GM19328 (cell line): ENCODE data around the gene DTNB.
A peak's percentile ranks its signal among the peaks of the same experiment; 100 is the strongest.

Source experiments
- ATAC-seq: cut with Tn5 transposase; IDR thresholded peaks from one replicate; pipeline ENCODE4 v1.9.1; 2021; ENCODE audit warnings: mild to moderate bottlenecking, moderate library complexity; ENCODE audit not compliant: unreplicated experiment

Gene DTNB

DNA sequence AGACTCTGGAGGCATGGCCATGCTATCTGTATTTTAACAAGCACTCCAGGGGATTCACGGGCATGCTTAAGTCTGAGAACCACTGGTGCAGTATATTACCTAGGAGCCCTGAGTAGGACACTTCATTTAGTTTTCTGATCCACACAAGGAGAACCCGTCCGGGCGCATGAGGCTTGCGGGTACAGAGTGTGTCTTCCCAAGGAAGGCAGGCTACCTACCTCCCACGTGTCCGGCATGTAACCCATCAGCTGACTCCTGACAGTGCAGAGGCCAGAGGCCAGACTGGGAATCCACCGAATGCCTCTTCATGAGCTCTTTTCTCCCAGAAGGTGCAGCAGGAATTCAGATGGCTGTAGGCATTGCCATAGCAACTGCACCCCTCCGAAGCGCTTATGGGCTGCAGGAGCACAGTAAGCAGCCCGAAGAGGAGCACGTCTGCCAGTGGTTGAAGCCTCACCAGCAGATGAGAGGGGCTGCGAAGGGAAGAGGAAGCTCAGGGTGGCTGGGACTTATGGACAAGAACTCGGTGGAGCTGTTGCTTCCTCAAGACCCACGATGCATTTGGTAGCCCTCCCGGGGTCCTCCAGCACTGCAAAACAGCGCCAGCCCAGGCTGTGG lies 297.9 kb downstream of the DTNB start:
- ATAC-seq, result no peak

GRCh38 chr2:25374827-25375226 lies 298.6 kb downstream of the DTNB start:
- ATAC-seq, result no peak

DNA sequence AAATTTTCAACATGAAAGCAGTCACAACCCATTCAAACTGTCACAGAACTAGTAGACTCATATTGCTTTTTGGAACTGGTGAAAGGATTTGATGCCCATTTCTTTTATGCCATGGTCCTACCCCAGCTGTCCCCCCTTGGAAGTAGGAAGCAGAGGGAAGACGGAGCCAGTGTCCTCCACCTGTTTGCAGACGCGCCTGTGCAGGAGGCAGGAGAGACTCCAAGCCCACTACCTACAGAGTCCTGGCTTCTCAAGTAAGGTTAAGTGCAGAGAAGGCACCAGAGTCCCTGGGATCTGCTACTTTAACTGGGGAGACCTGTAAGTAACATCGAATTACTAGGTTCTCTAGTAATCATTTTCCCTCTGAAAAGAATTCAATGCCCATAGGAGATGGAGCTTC lies 299.0 kb downstream of the DTNB start:
- ATAC-seq, result no peak

DNA sequence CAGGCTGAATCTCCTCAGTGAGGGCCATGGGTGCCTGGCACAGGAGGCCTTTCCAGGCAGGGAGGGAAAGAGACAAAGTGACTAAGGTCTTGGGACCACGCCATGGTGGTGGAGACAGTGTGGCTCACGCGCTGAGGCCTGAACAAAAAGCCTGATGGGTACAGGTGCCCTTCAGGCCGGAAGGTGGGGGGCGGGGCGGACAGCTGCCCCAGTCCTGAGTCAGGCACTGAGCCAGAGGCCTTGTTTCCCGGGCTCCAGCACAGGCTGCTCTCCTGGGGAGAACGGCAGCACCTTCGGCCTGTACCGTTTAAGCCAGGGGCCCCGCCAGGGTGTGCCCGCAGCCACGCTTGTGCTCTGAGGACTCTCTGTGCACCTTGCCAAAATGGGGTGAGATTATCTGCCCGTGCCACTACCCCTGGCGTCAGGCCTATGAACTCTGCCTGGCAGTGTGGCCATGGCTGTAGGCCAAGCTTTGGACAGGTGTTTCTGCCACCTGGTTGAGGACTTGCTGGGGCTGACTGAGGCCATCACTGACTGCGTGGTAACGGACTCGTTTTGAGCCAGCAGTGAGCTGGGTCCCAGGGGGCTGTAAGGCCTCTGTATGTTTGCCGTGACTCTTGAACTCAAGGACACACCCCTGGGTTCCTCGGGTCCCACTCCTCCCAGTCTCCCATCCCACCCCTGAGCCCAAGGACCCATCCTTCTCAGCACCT lies 300.0 kb downstream of the DTNB start:
- ATAC-seq, result no peak

DNA sequence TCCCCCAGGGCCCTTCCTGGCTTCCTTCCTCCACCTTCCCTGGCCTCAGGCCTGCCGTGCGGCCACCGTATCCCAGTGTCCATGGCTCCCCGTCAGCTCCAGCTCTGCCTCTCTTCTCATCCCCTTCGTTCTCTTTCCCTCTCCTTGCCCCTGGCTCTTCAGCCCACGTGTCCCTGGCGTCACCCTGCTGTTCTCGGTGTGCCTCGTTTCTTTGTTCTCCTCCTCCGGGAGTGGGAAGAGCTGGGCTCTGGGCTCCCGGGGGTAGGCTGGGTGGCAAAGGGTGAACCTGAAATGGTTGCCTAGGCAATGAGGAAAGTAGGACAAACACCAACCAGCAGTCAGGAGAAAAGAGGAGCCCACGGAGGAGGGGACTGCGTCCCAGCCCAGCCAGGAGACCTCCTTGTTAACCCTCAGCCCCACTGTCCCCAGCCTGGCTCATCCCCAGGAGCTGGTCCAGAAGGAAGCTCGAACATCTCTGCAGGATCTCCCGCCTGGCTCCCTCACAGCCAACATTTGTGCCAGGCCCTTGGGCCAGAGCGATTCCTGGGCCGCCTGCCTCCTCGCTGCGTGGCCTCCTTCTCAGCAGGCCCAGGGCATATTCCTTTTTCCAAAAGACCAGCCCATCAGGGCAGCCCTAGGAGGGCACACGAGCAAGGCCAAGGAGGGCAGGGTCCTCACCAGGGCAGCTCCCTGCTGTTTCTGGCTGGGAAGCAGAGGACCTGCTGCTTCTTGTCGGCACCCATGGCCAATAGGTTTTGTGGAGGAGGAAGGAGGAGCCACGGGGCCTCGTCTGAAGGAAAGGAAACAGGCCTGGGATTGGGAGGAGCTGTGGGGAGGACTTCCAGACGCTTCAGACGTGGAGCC lies 300.7 kb downstream of the DTNB start:
- no peak for ATAC-seq

DNA sequence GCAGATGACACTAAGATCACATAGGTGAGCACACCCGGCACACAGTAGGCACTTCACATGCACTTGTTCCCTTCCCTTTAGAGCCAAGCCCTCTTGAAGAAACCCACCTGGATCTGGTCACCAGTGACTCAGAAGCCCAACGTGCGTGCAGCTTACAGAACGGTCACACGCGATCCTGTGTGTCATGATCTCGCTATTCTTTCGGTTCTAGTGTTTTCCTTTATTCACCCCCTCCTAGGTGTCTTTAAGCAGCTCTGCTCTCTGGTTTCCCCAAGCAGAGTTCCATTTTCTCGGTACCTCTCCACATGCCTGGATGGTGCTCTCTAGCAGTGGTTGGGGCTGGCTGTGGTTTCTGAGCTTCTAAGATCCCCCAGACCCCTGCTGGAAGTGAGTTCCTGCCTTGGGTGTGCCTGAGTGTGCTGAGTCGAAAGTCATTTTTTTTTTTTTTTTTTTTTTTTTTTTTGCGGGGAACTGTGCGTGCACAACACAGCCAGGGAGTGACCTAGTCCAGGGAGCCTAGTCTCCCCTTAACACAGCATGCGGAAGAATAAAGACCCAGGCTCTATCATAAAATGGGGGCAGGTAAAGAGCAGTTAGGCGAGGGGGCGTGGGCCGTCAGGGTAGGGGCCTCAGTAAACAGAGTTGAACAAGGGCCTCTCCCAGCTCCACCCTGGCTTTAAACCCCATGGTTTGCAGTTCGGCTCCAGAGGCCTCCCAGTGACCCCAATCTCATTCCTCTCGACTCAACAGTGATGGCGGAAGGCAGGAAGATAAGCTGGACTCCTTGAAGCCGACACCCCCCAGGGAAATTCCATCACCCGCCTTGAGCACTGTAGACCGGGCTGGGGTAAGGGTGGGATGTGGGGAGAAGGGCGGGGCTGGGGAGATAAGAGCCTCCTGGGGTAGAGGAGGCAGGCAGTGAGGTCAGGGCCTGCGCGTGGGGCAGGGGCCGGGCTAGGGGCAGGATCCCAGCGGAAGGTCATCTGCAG lies 301.8 kb downstream of the DTNB start:
- ATAC-seq, result no peak

DNA sequence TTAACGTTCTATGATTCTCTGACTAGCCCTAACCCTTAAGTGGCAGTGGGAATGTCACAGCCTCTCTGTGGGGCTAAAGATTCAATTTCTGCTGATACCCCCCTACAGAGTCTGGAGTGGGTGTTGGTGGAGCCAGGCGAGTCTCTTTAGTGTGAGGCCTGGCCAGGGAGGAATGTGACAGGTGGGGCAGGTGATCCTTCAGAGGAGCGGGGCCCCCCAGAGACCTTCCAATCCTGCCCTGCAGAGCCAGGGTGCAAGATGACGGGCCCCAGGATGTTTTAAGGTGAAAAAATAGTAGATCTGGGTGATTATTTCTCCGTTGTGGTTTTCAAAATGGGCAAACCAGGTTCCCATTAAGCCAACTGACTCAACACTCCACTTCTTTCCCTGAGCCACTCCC lies 303.5 kb downstream of the DTNB start:
- no peak for ATAC-seq

GRCh38 chr2:25369439-25369838 lies 303.9 kb downstream of the DTNB start:
- ATAC-seq, result no peak

GRCh38 chr2:25368660-25369059 lies 304.7 kb downstream of the DTNB start:
- no peak for ATAC-seq

DNA sequence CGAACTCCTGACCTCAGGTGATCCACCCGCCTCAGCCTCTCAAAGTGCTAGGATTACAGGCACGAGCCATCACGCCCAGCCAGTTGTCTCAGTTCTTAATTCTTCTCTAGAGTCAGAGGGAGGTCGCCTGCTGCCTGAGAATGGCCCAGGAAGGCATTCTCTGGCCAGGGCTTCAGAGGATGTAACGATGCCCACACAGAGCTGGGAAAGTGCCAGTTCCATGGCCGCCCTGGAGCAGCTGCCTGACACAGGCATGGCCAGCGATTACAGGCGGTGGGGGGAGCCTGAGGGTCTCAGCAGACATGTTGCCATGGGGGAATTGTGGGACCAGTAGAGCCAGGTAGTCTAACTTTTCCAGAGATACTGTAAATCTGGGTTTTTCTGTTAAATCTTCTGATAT lies 306.1 kb downstream of the DTNB start:
- ATAC-seq, result no peak

GRCh38 chr2:25366629-25367028 lies 306.7 kb downstream of the DTNB start:
- no peak for ATAC-seq

DNA sequence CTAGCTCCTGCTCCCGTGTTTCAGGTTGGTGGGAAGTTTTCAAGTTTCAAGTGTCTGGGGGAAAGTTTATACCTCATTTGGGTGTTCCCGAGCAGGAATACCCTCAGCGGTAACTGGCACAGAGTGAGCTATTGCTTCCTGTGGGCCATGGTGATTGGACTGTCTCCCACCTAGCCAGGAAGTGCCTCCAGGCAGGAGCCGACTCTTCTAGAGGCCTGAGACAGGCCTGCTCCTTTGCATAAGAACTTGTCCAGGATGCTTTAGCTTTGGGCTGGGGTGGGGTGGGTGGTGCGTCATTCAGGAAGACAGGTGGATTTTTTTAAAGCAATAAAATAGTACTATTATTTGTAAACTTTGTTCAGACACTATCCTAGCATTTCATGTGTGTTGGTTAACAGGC lies 308.1 kb downstream of the DTNB start:
- ATAC-seq, result no peak

GRCh38 chr2:25363733-25364132 lies 309.6 kb downstream of the DTNB start:
- ATAC-seq, result no peak

DNA sequence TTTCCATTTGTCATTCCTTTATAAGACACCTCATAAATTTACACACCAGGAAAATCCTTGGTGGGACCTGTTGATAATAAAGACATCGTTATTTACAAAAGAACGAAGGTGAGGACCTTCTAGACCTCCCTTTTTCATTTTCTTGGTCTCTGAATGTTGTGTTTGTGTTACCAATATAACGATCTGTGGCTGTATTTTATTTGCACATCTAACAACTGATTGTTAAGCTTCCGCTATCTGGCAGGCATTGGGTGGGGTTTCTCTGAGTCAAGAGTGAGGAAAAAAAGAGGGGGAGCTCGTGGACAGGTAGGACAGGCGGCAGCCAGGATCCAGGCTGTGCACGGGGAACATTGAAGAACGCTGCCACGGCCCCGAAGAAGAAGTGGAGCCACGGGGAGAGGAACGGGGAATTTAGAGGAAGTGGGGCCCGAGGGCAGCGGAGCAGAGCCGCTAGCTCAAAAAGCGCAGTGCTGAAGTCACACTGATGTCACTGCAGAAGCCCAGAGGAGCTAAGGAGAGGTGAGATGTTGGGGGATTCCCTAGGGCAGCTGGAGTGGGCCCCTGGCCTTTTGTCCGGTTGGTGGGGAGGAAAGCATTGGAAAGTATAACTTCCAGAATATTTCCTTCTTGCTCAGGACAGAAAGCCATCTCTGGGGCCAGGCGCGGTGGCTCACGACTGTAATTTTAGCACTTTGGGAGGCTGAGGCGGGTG lies 310.8 kb downstream of the DTNB start:
- ATAC-seq, result peak; percentile 53

GRCh38 chr2:25362049-25362433 lies 311.3 kb downstream of the DTNB start:
- peak; percentile 84 for ATAC-seq

DNA sequence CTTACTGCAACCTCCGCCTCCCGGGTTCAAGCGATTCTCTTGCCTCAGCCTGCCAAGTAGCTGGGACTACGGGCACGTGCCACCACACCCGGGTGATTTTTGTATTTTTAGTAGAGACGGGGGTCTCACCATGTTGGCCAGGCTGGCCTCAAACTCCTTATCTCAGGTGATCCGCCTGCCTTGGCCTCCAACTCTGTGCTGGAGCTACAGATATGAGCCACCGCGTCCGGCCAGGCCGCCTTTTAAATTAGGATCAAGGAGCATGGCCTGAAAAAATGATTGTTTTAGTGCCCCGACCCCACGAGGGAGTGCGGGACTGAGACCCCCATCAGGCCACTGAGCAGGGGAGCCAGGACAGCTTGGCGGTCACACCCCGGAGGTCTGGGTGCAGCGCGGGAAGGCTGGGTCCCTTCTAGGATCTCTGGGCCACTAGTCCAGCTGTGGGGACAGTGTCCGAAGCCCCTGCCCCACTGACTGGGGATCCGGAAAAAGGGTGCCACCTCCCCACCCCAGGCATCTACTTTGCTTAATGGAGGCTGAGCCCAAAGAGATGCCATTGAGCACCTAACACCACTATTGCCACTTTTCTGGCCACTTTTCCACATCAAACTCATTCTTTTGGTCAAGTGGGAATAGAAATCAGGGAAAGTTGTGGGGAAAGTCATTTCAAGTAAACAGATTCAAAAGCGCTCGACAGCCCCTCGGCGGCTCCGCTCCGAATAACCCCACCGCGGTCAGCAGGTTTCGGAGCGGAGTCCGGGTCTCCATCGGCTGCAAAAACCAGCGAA lies 311.9 kb downstream of the DTNB start:
- no peak for ATAC-seq

- ATAC-seq, result no peak
Measured at GRCh38 chr2:25358836-25359235, 314.5 kb downstream of the DTNB start.

DNA sequence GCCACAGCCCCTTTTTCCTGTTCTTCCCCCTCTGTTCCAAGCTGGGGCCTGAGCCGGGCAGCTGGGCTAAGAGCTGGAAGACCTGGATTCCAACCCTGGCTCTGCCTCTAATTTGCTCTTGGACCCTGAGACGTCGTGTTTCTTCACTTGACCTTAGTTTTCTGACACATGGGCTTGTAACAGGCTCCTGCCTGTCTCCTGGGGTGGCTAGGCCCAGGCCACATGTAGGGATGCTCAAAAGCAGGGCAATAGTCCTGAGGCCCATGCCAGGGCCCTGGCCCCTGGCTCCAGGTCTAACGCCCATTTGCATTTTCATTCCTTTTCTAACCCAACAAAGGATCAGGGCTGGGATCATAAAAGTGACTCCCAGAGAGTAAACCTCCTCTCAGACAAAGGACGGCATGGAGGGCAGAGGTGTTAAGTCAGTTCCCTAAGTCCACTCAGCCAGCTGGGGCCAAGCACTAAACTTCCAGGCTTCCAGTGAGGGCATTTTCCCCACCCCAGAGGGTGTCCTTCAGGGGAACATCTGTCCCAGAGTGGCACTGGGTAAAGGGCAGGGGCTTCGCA lies 315.0 kb downstream of the DTNB start:
- ATAC-seq, result no peak

- no peak for ATAC-seq
Measured at GRCh38 chr2:25356088-25356487, 317.3 kb downstream of the DTNB start.
